ENCODE measurements around the gene ZNF444.

ZNF444 gene

GRCh38 chr19:56142087-56142787, 1.1 kb downstream of the ZNF444 start:
- TF ChIP-seq GATA3 (IDR thresholded peaks at IDR 0.05; ENCODE audit: low read depth, low read length) (no peak), GATA2 (IDR thresholded peaks at IDR 0.05; ENCODE audit: low read depth, low read length) (no peak)

- TF ChIP-seq GATA3 (IDR thresholded peaks at IDR 0.05; ENCODE audit: low read depth, low read length) (no peak), GATA2 (IDR thresholded peaks at IDR 0.05; ENCODE audit: low read depth, low read length) (no peak)
Observed at GRCh38 chr19:56142897-56143434, 1.9 kb downstream of the ZNF444 start.

- TF ChIP-seq GATA3 (IDR thresholded peaks at IDR 0.05; ENCODE audit: low read depth, low read length) (no peak), GATA2 (IDR thresholded peaks at IDR 0.05; ENCODE audit: low read depth, low read length) (no peak)
Observed at GRCh38 chr19:56144376-56144775, 3.3 kb downstream of the ZNF444 start.

- no peak for TF ChIP-seq GATA2 (IDR thresholded peaks at IDR 0.05; ENCODE audit: low read depth, low read length)
- TF ChIP-seq GATA3 (IDR thresholded peaks at IDR 0.05; ENCODE audit: low read depth, low read length): no peak
Observed at GRCh38 chr19:56144831-56145230, 3.7 kb downstream of the ZNF444 start.

GRCh38 chr19:56145698-56146097, 4.6 kb downstream of the ZNF444 start:
- TF ChIP-seq GATA2 (IDR thresholded peaks at IDR 0.05; ENCODE audit: low read depth, low read length): no peak
- TF ChIP-seq GATA3 (IDR thresholded peaks at IDR 0.05; ENCODE audit: low read depth, low read length): no peak

- TF ChIP-seq GATA3 (IDR thresholded peaks at IDR 0.05; ENCODE audit: low read depth, low read length): no peak
- no peak for TF ChIP-seq GATA2 (IDR thresholded peaks at IDR 0.05; ENCODE audit: low read depth, low read length)
Observed at GRCh38 chr19:56146904-56147303, 5.8 kb downstream of the ZNF444 start.

- TF ChIP-seq GATA3 (IDR thresholded peaks at IDR 0.05; ENCODE audit: low read depth, low read length): no peak
- no peak for TF ChIP-seq GATA2 (IDR thresholded peaks at IDR 0.05; ENCODE audit: low read depth, low read length)
Observed at GRCh38 chr19:56147307-56147706, 6.2 kb downstream of the ZNF444 start.

GRCh38 chr19:56148096-56148495, 7.0 kb downstream of the ZNF444 start:
- TF ChIP-seq GATA3 (IDR thresholded peaks at IDR 0.05; ENCODE audit: low read depth, low read length): no peak
- TF ChIP-seq GATA2 (IDR thresholded peaks at IDR 0.05; ENCODE audit: low read depth, low read length): no peak

- TF ChIP-seq GATA3 (IDR thresholded peaks at IDR 0.05; ENCODE audit: low read depth, low read length) (no peak), GATA2 (IDR thresholded peaks at IDR 0.05; ENCODE audit: low read depth, low read length) (no peak)
Observed at GRCh38 chr19:56149656-56150038, 8.6 kb downstream of the ZNF444 start.

- TF ChIP-seq GATA2 (IDR thresholded peaks at IDR 0.05; ENCODE audit: low read depth, low read length): no peak
- TF ChIP-seq GATA3 (IDR thresholded peaks at IDR 0.05; ENCODE audit: low read depth, low read length): no peak
Observed at GRCh38 chr19:56150358-56150757, 9.3 kb downstream of the ZNF444 start.

- TF ChIP-seq GATA3 (IDR thresholded peaks at IDR 0.05; ENCODE audit: low read depth, low read length) (no peak), GATA2 (IDR thresholded peaks at IDR 0.05; ENCODE audit: low read depth, low read length) (no peak)
Observed at GRCh38 chr19:56152644-56153043, 11.6 kb downstream of the ZNF444 start.

- TF ChIP-seq GATA3 (IDR thresholded peaks at IDR 0.05; ENCODE audit: low read depth, low read length): no peak
- TF ChIP-seq GATA2 (IDR thresholded peaks at IDR 0.05; ENCODE audit: low read depth, low read length): no peak
Observed at GRCh38 chr19:56153507-56153906, 12.4 kb downstream of the ZNF444 start.

GRCh38 chr19:56155124-56155687, 14.1 kb downstream of the ZNF444 start:
- TF ChIP-seq GATA3 (IDR thresholded peaks at IDR 0.05; ENCODE audit: low read depth, low read length) (no peak), GATA2 (IDR thresholded peaks at IDR 0.05; ENCODE audit: low read depth, low read length) (no peak)

- TF ChIP-seq GATA2 (IDR thresholded peaks at IDR 0.05; ENCODE audit: low read depth, low read length) (no peak), GATA3 (IDR thresholded peaks at IDR 0.05; ENCODE audit: low read depth, low read length) (no peak)
Observed at GRCh38 chr19:56156768-56157167, 15.7 kb downstream of the ZNF444 start.

GRCh38 chr19:56158170-56158757, 17.2 kb downstream of the ZNF444 start:
- TF ChIP-seq GATA3 (IDR thresholded peaks at IDR 0.05; ENCODE audit: low read depth, low read length) (no peak), GATA2 (IDR thresholded peaks at IDR 0.05; ENCODE audit: low read depth, low read length) (no peak)

Measured in SH-SY5Y (cell line).